ENCODE results near the gene EFEMP2.

EFEMP2 gene

DNA sequence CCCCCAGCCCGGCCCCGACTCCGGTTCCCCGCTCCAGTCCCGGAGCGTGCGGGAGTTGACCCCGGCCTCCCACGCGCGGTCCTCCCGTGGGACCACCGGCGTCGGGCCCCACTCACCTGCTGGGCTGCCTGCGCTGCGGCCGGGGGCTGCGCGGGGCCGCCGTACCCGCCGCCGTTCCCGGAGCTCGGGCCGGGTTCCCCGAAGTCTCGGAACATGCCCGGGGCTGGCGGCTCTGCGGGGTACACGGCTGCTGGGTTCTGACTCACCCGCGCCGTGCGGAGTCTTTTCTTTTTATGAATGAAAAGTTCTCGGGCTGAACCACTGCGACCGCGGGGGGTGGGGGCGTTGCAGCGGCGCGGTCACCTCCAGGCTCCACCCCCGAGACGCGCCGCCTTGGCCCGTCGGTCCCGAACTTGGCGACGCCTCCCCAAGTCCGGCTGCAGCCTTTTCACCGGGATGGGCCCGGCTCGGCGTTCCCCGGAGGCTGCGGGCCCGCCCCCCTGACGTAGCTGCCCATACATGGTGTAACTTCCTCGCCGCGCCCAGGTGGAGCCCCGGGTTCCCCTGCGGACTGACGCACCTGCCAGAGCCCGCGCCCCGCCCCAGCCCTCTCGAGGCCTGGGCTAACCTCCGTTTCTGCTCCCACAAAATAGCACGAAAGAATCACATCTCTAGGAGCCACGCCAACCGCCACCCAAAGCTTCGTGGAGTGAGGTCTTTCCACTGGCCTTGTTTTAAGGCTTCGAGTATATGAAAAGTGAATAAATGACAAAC is 27.7 kb upstream of the EFEMP2 start, which contains the start of gene FOSL1:
Gene FOSL1 (minus strand): TSS at position 264 of the 774 bp plus-strand sequence. CDS start 49 bp downstream, at position 215.
- peak within 1 kb of the TSS; percentile 61 for H2AFZ ChIP-seq (ENCODE audit: low read depth)
- peaks cover 40% of the 10 kb centered on the region for H3K4me1 ChIP-seq (ENCODE audit: low read depth, poor library complexity, severe bottlenecking)
- H3K79me2 ChIP-seq (ENCODE audit: insufficient read depth, low read depth), result no peaks in the 10 kb centered on the region
- H3K4me3 ChIP-seq (IDR thresholded peaks at IDR 0.05; ENCODE audit: insufficient read depth, low read depth, low read length), result no peak within 1 kb of the TSS
- H3K4me2 ChIP-seq, result peak within 1 kb of the TSS; percentile 93
- peak within 1 kb of the TSS; percentile 81; the same call in 1 of the 2 replicates for H3K27ac ChIP-seq
- no peaks in the 10 kb centered on the region for H3K27me3 ChIP-seq (ENCODE audit: insufficient read depth, low read depth)
- TF ChIP-seq CTCF (conservative IDR thresholded peaks at IDR 0.05; ENCODE audit: low read depth, low read length), result no peak
- no peaks in the 10 kb centered on the region for H4K20me1 ChIP-seq (ENCODE audit: insufficient read depth)
- no peaks in the 10 kb centered on the region for H3K36me3 ChIP-seq (ENCODE audit: insufficient read depth)
- peak within 1 kb of the TSS; percentile 41; the same call in 1 of the 2 replicates for H3K9ac ChIP-seq

GRCh38 chr11:65899356-65900124 is 26.9 kb upstream of the EFEMP2 start:
- Histone ChIP-seq H4K20me1 (ENCODE audit: insufficient read depth) (no peaks in the 10 kb centered on the region), H3K36me3 (ENCODE audit: insufficient read depth) (no peaks in the 10 kb centered on the region), H3K9ac (peak overlapping the region; percentile 41; the same call in 1 of the 2 replicates), H3K79me2 (ENCODE audit: insufficient read depth, low read depth) (no peaks in the 10 kb centered on the region), H3K27me3 (ENCODE audit: insufficient read depth, low read depth) (no peaks in the 10 kb centered on the region), H3K4me1 (ENCODE audit: low read depth, poor library complexity, severe bottlenecking) (peaks cover 40% of the 10 kb centered on the region), H3K4me3 (IDR thresholded peaks at IDR 0.05; ENCODE audit: insufficient read depth, low read depth, low read length) (no peak overlapping the region), H3K4me2 (peak overlapping the region; percentile 93), H3K27ac (no peak overlapping the region), H2AFZ (ENCODE audit: low read depth) (peak overlapping the region; percentile 61)
- TF ChIP-seq CTCF (conservative IDR thresholded peaks at IDR 0.05; ENCODE audit: low read depth, low read length), result no peak

DNA sequence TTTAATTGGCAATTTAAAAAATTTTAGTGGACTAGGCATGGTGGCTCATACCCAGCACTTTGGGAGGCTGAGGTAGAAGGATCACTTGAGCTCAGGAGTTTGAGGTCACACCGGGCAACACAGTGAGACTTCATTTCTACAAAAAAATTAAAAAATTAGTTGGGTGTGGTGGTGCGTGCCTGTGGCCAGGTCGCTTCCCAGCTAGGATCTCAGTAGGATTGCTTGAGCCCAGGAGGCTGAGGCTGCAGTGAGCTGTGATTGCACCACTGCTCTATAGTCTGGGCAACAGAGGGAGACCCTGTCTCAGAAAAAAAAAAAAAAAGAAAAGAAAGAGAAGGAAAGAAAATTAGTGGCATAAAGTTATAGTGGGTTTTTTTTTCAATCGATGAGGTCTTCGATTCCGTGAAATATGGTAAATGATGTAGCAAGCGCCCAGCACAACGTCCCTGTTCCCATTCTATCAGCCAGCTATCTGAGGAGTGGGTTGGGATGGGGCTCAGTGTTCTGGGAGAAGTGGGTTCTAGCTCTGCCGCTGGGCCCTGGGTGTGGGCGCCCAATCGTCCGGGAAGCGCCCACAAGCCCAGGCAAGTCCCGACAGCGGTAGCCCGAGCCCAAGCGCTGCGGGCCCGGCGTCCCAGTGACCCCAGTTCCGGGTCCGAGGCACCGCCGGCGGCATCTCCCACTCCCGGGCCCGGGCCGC is 26.2 kb upstream of the EFEMP2 start:
- peaks cover 34% of the 10 kb centered on the region for H3K4me1 ChIP-seq (ENCODE audit: low read depth, poor library complexity, severe bottlenecking)
- H3K4me3 ChIP-seq (IDR thresholded peaks at IDR 0.05; ENCODE audit: insufficient read depth, low read depth, low read length), result no peak overlapping the region
- H3K79me2 ChIP-seq (ENCODE audit: insufficient read depth, low read depth), result no peaks in the 10 kb centered on the region
- H3K9ac ChIP-seq, result no peak overlapping the region
- H3K27ac ChIP-seq, result no peak overlapping the region
- H3K27me3 ChIP-seq (ENCODE audit: insufficient read depth, low read depth), result no peaks in the 10 kb centered on the region
- H2AFZ ChIP-seq (ENCODE audit: low read depth), result no peak overlapping the region
- H3K4me2 ChIP-seq, result no peak overlapping the region
- H3K36me3 ChIP-seq (ENCODE audit: insufficient read depth), result no peaks in the 10 kb centered on the region
- no peak for TF ChIP-seq CTCF (conservative IDR thresholded peaks at IDR 0.05; ENCODE audit: low read depth, low read length)
- H4K20me1 ChIP-seq (ENCODE audit: insufficient read depth), result no peaks in the 10 kb centered on the region

GRCh38 chr11:65897020-65897471 is 24.4 kb upstream of the EFEMP2 start:
- Histone ChIP-seq H3K27me3 (ENCODE audit: insufficient read depth, low read depth) (no peaks in the 10 kb centered on the region), H4K20me1 (ENCODE audit: insufficient read depth) (no peaks in the 10 kb centered on the region), H2AFZ (ENCODE audit: low read depth) (no peak overlapping the region), H3K4me3 (IDR thresholded peaks at IDR 0.05; ENCODE audit: insufficient read depth, low read depth, low read length) (no peak overlapping the region), H3K36me3 (ENCODE audit: insufficient read depth) (no peaks in the 10 kb centered on the region), H3K9ac (no peak overlapping the region), H3K4me2 (no peak overlapping the region), H3K4me1 (ENCODE audit: low read depth, poor library complexity, severe bottlenecking) (peaks cover 28% of the 10 kb centered on the region), H3K27ac (no peak overlapping the region), H3K79me2 (ENCODE audit: insufficient read depth, low read depth) (peaks cover 3% of the 10 kb centered on the region)
- no peak for TF ChIP-seq CTCF (conservative IDR thresholded peaks at IDR 0.05; ENCODE audit: low read depth, low read length)
